IMR-90 (cell line): ENCODE data around the gene PPP1R27.

Experiments
- CTCF ChIP-seq: conservative IDR thresholded peaks from 2 replicates; pipeline ENCODE4 v1.5.1; 2012; ENCODE audit warnings: mild to moderate bottlenecking, low read depth, low read length, improper control_type of control experiment
- POLR2A ChIP-seq: IDR thresholded peaks from 2 replicates; pipeline ENCODE4 v1.6.1; 2012; ENCODE audit warnings: mild to moderate bottlenecking, low read depth, low read length

DNA sequence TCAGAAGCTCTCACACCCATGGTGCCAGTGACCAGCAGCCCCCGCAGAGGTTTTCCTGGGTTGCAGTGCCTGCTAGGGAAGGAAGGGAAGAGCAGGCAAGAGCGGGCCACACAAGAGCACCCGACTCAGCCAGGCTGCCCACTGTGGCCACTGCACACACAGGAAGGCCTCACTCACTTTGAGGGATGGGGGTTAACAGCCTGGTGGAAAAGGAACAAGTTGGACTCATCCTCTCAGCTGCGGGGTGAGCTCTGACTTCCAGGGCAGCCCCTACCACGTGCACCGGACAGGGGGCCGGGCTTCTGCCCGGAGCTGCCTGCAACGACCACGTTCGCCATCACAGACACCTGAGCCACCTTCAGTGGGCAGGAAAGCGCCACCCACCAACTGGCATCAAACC, 17.4 kb upstream of the PPP1R27 start:
- no peak for TF ChIP-seq POLR2A
- no peak for TF ChIP-seq CTCF
